Renal cortical epithelial cell (primary cell): ENCODE measurements around the gene AP1G1. TPM values are rescaled to one million over a fixed set of nuclear protein-coding genes. Genes with fewer than 3 reads are reported as not detected.
"Not testable (repeated sequence)": the region's sequence is repeated elsewhere in the genome, so short reads cannot be mapped to it uniquely, and the experiment has no call there.

Experiments
- DNase-seq: peaks from one replicate; pipeline ENCODE4 v3.0.0-alpha.2; 2011; ENCODE audit warnings: low read depth
- total RNA-seq: library from RNA; depleted of rRNA; stranded (reverse); fragments of >200 nt; gene quantifications from 2 replicates; pipeline ENCODE4 v1.2.3, GENCODE V29; 2014

AP1G1 gene
- total RNA-seq, result 78.1 and 118 TPM in 2 replicates

- peak; percentile 93 for DNase-seq
These were observed at the start of gene AP1G1 for GRCh38 chr16:71808593-71809459. TSS of gene AP1G1 (minus strand) at chr16:71808834. CDS start at chr16:71789479, 19,355 bp downstream.

DNA sequence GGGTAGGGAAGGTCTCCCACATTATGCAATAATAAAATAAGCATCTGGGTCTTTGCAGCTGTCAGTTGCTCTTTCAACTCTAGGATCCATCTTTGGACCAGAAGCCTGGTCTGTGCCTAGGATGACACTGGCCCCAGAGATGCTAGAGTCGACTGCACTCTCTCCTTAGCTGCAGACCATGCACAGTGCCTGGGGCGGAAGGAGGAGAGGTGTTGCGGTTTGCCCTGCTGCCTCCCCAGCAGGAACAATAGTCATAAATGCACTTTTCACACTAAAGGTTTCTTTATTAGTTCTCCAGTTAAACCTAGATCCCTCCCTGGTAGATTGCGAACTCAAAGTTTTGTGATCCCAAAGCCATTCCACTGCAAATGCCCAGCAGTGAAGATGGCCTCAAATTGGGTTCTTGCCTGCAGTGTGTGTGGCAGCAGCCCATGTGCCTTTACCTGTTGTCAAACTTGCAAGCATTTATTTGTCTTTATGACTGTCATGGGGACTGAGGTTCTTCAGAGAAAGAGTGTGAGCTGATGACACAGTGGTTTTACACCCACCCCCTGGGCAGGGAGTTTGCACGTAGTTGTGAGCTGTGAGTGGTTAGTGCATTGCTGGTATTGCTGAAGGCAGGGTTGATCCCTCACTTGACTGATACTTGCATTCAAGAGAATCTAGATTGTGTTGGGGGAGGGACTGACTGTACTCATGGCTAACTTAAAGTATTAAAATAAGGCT, 47.5 kb upstream of the AP1G1 start:
- no peak for DNase-seq

GRCh38 chr16:71854369-71854948, 45.8 kb upstream of the AP1G1 start:
- DNase-seq, result peak; percentile 72

DNA sequence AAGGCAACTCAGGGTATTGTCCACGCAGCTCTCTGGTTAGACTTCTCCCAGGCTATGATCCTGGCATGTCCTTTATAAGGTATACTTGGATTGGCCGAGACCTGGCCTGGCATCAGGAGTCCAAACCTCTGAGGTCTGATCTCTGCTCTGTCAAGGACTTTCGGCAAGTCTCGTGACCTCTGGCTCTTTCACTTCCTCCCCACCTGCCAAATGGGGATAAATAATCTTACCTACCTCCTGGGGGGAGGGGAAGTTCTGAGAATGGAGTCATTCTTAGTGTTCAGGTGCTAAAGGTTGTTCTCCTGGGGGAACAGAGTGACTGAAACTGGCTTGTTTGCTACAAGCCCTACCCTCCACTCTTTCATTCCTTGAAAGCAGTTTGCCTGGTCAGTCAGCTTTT, 44.8 kb upstream of the AP1G1 start:
- no peak for DNase-seq

DNA sequence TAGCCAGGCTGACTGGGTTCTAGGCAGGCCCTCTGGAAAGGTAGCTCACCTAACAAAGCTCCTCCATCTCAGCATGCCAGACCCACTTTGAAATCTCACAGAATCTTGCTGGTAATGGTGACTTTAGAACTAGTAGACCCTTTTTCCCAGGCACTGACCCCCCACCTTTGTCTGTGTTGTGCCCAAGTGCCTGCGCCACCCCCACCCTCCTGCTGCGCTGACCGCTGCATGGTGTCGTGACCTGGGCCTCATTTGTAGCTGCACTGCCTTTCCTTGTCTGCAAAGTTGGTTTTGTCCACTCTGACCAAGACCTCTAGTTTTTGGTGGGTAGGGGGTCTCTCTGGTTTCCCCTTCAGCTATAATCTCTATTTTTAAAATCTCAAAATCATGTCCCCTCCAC, 43.9 kb upstream of the AP1G1 start:
- DNase-seq, result no peak

GRCh38 chr16:71852158-71852557, 43.5 kb upstream of the AP1G1 start:
- DNase-seq, result no peak

- DNase-seq, result no peak
These were observed 43.1 kb upstream of the AP1G1 start for GRCh38 chr16:71851746-71852145.

- no peak for DNase-seq
These were observed 40.0 kb upstream of the AP1G1 start for GRCh38 chr16:71848622-71849021.

DNA sequence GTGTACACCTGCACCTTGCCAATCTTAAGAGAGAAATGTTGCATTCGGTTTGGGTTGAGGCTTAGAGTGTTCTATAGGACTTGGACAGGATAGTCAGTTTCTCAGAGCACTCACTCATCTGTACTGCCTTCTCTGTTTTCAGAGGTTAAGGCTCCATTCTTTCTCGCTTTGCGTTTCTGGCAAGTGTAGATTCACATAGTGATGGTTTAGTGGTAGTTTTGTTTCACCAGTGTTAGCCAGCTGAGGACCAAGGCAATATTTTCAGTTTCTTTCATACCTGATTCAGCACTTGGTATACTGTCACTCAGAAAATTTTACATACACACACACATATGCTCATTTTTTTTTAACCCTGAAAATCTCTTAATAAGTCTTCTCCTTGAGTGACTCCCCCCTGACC, 38.5 kb upstream of the AP1G1 start:
- DNase-seq, result no peak

DNA sequence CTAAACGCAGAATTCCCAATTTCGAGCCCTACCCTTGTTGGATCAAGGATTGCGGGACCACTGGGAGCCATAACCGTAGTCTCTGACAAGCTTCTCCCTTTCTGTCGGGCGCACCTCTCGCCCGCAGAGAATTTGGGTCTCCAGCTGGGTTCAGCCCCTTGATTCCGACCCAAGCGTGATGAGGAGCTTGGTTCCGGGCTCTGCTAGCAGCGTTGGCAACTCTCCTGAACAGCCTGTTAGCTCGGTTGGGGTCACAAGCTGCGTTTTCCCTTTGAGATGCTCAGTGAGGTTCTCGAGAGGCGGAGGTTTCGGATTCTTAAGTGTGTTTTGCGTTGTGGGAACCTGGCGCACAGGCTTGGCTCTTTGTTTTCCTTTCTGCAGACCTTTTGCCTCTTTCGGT, 37.8 kb upstream of the AP1G1 start:
- DNase-seq, result peak; percentile 22

DNA sequence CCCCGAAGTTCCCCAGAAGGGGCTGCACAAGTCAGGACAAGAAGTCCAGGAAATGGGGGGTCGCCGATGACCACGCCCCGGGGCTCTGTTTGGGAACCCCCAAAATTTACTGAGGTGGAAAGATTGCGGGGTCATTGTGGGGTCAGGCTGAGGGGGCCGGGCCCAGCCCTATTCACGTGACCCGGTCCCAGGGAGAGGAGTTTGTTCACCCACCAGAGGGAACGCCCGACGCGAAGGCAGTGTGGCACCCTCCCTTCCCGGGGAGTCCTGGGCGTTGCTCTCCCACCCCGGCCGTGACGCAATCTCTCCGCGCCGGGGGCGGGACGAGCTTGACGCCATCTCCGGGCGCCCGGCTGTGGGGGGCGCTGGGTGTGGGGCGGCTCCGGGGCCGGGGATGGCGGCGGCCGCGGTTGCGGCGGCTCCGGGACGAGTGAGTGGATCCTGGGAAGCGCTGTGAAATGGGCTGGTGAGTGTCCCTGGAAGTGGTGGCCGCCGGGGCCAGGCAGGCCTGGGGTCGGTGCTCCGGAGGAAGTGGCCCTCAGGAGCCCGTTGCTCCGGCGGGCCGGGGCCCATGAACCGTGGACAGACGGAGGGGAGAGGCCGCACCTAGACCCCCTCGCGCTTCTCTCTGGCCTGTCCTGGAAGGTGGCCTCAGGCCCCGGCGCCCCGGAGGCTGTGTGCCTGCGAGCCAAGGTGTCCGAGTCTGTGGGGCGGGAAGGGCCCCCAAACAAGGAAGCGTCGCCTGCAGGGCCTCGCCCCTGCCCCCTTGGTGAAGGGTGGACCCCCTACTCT, 37.2 kb upstream of the AP1G1 start, which contains the start of gene ATXN1L:
ATXN1L (plus strand) TSS at position 338 of the 792 bp plus-strand sequence. CDS start 3,765 bp downstream, outside the sequence.
- DNase-seq, result peak; percentile 70

- DNase-seq, result no peak
These were observed 34.9 kb upstream of the AP1G1 start for GRCh38 chr16:71843572-71843971.

- DNase-seq, result peak; percentile 60
These were observed 31.4 kb upstream of the AP1G1 start for GRCh38 chr16:71840052-71840451.

DNA sequence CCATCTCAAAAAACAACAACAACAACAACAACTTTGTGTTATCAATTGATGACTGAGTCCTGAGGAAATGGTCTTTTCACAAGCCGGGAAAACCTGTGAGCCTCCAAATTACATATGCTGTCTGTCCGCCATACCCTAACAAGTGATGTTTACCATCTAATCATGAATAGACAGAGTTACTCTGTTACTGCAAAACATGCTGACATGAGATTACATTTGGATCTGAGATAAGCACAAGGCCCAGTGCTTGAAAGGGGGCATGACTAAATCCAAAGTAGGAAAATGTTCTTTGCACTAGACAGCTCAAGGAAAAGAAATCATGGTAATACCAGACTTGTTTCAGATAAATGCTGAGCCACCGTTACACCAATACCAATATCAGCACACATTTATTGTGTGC, 28.5 kb upstream of the AP1G1 start:
- no peak for DNase-seq

DNA sequence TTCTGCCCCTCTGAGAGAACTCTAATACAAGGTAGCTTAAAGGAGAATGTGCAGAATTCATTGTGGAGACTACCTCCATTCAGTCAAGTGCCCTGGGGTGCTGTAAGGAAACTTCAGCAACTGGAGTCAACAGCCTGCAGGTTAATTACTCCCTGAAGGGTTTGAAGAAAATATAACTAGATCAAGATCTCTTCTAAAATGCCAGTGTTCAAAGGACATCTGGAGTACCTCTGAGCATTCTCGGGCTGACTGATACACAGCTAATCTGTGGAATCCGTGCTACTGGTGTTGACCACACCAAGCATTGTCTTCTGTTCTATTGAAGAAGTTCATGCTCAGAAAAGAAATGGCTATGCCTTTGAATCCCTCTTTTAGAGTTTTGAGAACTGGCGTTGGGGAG, 25.7 kb upstream of the AP1G1 start:
- peak; percentile 51 for DNase-seq

GRCh38 chr16:71832112-71832511, 23.5 kb upstream of the AP1G1 start:
- DNase-seq, result not testable (repeated sequence)

GRCh38 chr16:71831698-71832097, 23.1 kb upstream of the AP1G1 start:
- DNase-seq, result not testable (repeated sequence)

DNA sequence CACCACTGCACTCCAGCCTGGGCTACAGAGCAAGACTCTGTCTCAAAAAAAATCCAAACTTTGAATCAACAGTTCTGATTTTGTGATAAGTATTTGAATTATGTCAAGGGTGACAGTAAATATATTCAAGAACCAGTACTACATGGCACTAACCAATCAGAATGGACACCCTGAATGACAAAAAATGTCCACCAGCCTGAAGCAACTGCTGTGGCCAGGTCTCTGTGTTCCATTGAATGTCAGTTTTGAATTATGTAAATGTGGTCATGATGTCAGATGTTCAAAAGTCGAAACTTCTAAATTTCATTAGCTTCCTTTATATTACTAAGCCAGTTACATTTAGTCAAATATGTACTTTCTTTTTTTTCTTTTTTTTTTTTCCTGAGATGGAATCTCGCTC, 21.7 kb upstream of the AP1G1 start:
- no peak for DNase-seq

DNA sequence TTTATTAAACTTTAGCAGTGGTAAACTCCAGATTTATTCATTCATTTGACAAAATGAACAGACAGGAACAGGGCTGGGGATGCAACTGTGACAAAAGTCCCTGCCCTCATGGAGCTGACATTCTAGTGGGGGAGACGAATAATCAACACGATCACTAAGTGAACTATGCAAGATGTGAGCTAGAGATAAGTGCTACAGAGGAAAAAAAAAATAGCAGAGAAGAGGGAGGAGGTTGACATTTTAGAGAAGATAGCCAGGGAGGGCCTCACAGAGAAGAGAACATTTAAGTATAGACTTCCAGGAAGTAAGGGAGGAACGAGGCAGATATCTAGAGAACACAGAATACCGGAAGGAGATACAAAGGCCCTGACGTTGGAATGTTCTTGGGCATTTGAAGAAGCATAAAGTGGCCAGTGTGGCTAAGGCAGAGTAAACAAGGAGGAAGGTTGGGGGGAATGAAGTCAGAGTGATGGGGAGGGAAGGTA, 17.9 kb upstream of the AP1G1 start:
- no peak for DNase-seq

- DNase-seq, result not testable (repeated sequence)
These were observed 8.5 kb upstream of the AP1G1 start for GRCh38 chr16:71817155-71817500.

DNA sequence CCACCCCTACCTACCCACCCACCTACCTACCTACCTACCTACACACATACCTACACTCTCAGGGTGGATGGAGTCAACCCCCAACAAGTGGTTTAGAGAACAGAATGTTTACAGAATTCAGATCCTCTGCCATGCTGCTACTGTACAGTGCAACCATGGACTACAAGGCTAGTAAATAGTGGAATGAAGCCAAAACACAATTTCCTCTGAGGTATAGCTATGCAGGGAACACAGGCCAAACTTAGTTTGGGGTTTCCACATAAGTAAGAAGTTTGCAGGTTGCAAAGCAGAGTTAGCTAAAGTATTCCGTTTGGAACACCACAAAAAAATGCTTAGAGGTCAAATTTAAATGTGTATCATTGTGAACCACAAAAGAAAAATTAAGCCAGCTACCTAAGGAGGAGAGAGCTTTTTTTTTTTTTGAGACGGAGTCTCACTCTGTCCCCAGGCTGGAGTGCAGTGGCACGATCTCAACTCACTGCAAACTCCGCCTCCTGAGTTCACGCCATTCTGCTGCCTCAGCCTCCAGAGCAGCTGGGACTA, 2.7 kb upstream of the AP1G1 start:
- no peak for DNase-seq
